ENCODE results near the gene ASAH2.

ASAH2 gene

DNA sequence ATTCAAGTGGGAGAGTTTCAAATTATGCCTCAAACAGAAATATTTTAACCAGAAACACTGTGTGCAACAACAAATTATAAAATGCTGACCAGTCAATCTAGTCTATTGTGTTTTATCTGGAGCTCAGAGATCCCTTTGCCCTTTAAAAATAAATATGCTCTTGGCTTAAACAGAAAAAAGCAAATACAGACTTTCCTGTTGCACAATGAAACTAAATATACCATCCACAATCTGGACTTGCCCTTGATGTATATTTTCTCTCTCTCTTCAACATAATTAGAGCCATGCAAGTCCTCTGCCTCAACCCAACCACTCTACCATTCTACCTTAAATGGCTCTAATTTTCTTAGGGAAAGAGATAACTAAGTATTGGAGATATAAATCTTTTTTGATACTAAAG lies 34.9 kb downstream of the ASAH2 start:
- DNase-seq (ENCODE audit: low read depth in 1 of 2, low spot score in 1 of 2): no peak
- Histone ChIP-seq H3K4me3 (replicated peaks; ENCODE audit: insufficient read depth, low read length) (no peak overlapping the region), H3K27ac (replicated peaks) (no peak overlapping the region), H3K27me3 (ENCODE audit: insufficient read depth, poor library complexity, severe bottlenecking) (no peaks in the 10 kb centered on the region)
- TF ChIP-seq, protein P1, sequence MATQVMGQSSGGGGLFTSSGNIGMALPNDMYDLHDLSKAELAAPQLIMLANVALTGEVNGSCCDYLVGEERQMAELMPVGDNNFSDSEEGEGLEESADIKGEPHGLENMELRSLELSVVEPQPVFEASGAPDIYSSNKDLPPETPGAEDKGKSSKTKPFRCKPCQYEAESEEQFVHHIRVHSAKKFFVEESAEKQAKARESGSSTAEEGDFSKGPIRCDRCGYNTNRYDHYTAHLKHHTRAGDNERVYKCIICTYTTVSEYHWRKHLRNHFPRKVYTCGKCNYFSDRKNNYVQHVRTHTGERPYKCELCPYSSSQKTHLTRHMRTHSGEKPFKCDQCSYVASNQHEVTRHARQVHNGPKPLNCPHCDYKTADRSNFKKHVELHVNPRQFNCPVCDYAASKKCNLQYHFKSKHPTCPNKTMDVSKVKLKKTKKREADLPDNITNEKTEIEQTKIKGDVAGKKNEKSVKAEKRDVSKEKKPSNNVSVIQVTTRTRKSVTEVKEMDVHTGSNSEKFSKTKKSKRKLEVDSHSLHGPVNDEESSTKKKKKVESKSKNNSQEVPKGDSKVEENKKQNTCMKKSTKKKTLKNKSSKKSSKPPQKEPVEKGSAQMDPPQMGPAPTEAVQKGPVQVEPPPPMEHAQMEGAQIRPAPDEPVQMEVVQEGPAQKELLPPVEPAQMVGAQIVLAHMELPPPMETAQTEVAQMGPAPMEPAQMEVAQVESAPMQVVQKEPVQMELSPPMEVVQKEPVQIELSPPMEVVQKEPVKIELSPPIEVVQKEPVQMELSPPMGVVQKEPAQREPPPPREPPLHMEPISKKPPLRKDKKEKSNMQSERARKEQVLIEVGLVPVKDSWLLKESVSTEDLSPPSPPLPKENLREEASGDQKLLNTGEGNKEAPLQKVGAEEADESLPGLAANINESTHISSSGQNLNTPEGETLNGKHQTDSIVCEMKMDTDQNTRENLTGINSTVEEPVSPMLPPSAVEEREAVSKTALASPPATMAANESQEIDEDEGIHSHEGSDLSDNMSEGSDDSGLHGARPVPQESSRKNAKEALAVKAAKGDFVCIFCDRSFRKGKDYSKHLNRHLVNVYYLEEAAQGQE (IDR thresholded peaks at IDR 0.05; ENCODE audit: insufficient replicate concordance, low read depth): no peak
- TF ChIP-seq, protein P2, sequence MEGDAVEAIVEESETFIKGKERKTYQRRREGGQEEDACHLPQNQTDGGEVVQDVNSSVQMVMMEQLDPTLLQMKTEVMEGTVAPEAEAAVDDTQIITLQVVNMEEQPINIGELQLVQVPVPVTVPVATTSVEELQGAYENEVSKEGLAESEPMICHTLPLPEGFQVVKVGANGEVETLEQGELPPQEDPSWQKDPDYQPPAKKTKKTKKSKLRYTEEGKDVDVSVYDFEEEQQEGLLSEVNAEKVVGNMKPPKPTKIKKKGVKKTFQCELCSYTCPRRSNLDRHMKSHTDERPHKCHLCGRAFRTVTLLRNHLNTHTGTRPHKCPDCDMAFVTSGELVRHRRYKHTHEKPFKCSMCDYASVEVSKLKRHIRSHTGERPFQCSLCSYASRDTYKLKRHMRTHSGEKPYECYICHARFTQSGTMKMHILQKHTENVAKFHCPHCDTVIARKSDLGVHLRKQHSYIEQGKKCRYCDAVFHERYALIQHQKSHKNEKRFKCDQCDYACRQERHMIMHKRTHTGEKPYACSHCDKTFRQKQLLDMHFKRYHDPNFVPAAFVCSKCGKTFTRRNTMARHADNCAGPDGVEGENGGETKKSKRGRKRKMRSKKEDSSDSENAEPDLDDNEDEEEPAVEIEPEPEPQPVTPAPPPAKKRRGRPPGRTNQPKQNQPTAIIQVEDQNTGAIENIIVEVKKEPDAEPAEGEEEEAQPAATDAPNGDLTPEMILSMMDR (IDR thresholded peaks at IDR 0.05; ENCODE audit: insufficient read depth, low read length): no peak
- no peak for TF ChIP-seq GABPA (IDR thresholded peaks at IDR 0.05; ENCODE audit: low read depth)
- TF ChIP-seq SPI1 (IDR thresholded peaks at IDR 0.05; ENCODE audit: borderline replicate concordance, low read depth): no peak
- no peak for TF ChIP-seq POLR2AphosphoS5 (IDR thresholded peaks at IDR 0.05; ENCODE audit: low read depth)

DNA sequence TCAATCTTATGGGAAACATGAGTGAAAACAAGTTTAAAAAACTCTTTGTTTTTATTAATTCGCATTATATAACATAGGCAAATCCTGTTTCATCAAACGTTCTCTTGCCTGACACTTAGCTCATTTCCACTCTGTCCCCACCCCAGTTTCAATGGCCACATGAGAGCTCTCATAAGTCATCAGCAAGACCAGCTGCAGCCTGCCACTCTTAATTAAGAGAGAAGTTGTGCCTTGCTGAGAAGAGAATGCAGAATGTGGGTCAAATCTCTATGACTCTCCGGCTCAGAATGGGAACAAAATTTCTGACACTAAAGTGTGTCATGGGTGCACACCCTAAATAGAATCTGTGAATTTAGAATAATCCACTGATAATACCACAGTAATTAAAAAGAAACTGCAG lies 39.6 kb downstream of the ASAH2 start:
- no peak for DNase-seq (ENCODE audit: low read depth in 1 of 2, low spot score in 1 of 2)
- H3K27me3 ChIP-seq (ENCODE audit: insufficient read depth, poor library complexity, severe bottlenecking): peaks cover 4% of the 10 kb centered on the region
- TF ChIP-seq GABPA (IDR thresholded peaks at IDR 0.05; ENCODE audit: low read depth): no peak
- TF ChIP-seq SPI1 (IDR thresholded peaks at IDR 0.05; ENCODE audit: borderline replicate concordance, low read depth): no peak
- TF ChIP-seq, protein P1 (IDR thresholded peaks at IDR 0.05; ENCODE audit: insufficient replicate concordance, low read depth): no peak
- no peak for TF ChIP-seq POLR2AphosphoS5 (IDR thresholded peaks at IDR 0.05; ENCODE audit: low read depth)
- TF ChIP-seq, protein P2 (IDR thresholded peaks at IDR 0.05; ENCODE audit: insufficient read depth, low read length): no peak
- no peak overlapping the region for H3K27ac ChIP-seq (replicated peaks)
- H3K4me3 ChIP-seq (replicated peaks; ENCODE audit: insufficient read depth, low read length): no peak overlapping the region

DNA sequence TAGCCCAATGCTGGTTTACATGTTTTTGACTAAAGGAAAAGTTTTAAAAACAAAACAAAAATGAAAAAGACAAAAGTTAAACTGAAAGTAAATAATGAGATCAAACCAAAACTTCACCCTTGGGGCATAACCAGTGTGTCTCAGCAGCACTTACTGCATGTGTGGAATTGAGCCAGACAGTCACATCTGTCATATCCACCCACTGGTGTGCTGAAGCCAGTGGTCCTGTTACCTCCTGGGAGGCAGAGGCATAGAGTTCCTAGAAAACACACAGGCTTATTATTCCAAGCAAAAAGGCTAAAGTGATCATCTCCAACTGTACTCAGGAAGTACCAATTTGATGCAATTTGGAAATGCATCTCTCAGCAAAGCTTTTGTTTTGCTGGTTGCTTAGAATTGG lies 40.4 kb downstream of the ASAH2 start:
- Histone ChIP-seq H3K27me3 (ENCODE audit: insufficient read depth, poor library complexity, severe bottlenecking) (peaks cover 5% of the 10 kb centered on the region), H3K4me3 (replicated peaks; ENCODE audit: insufficient read depth, low read length) (no peak overlapping the region), H3K27ac (replicated peaks) (no peak overlapping the region)
- no peak for DNase-seq (ENCODE audit: low read depth in 1 of 2, low spot score in 1 of 2)
- TF ChIP-seq POLR2AphosphoS5 (IDR thresholded peaks at IDR 0.05; ENCODE audit: low read depth): no peak
- TF ChIP-seq, protein P1 (IDR thresholded peaks at IDR 0.05; ENCODE audit: insufficient replicate concordance, low read depth): no peak
- TF ChIP-seq SPI1 (IDR thresholded peaks at IDR 0.05; ENCODE audit: borderline replicate concordance, low read depth): no peak
- TF ChIP-seq, protein P2 (IDR thresholded peaks at IDR 0.05; ENCODE audit: insufficient read depth, low read length): no peak
- TF ChIP-seq GABPA (IDR thresholded peaks at IDR 0.05; ENCODE audit: low read depth): no peak

Measured in HL-60 (cell line).